NCI-H2227 (cell line): Measurements from ENCODE around the gene MBD1.
"Not testable (repeated sequence)": the region's sequence is repeated elsewhere in the genome, so short reads cannot be mapped to it uniquely, and the experiment has no call there.

Experiments
- DNase-seq: peaks from one replicate; lab custom pipeline; 2025; ENCODE audit not compliant: unreplicated experiment; lab: John Stamatoyannopoulos, UW

Gene MBD1

DNA sequence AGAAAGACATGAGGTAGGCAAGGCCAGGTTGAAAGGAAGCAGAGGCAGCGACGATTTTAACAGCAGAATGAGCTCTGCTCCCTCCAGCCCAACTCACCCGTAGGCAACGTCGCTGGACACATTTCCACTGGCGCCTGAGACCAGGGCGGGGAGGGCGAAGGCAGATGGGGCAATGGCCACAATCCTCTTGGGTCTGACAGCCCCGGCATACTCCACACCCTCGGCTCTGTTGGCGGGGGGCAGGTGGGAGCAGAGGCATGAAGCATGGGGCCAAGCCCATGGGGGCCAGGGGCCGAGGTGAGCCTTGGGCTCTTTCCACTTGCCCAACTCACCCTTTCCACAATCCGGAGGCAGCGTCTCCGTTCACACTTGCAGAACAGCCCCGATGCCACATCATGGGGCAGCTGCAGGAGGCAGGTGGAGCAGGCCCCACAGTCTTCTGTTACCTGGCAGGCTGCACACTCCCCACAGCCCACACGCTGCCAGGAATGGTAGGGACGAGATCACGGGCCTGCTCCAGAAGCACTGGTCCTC, 5.8 kb downstream of the MBD1 start:
- DNase-seq = no peak

DNA sequence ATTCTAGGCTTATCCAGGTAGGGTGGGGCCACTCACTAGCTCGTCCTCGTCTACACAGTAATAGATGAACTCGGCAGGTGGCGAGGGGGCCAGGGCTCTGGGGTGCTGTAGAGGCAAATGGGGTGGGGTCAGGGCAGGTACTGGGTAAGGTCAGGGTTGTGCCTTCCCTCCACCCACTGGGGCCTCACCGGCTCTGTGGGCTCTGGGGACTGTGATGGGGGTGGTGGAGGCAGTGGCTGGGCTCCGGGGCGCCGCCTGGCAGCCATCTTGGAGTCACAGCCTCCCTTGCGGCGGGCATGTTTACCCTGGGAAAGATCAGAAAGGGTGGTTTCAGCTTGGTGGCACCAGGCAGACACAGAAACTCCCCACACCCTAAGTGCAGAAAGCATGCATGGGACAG, 6.4 kb downstream of the MBD1 start:
- no peak for DNase-seq

DNA sequence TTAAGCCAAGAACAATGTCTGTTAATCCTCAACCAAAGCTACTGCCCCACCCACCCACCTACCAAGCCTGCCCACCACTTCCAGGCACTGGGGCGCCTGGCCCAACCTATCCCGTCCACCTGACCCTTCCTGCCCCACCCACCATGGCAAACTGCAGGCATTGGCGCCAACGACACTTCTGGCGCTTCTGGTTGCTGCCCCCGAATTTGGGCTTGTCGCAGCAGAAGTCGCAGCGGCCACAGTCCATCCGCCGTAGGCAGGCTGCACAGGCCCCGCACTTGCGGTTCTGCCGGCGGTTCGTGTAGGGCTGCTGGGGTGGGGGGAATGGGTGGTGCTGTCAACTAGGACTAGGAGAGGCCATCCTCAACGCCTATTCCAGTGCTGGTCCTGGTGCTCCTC, 7.3 kb downstream of the MBD1 start:
- no peak for DNase-seq

DNA sequence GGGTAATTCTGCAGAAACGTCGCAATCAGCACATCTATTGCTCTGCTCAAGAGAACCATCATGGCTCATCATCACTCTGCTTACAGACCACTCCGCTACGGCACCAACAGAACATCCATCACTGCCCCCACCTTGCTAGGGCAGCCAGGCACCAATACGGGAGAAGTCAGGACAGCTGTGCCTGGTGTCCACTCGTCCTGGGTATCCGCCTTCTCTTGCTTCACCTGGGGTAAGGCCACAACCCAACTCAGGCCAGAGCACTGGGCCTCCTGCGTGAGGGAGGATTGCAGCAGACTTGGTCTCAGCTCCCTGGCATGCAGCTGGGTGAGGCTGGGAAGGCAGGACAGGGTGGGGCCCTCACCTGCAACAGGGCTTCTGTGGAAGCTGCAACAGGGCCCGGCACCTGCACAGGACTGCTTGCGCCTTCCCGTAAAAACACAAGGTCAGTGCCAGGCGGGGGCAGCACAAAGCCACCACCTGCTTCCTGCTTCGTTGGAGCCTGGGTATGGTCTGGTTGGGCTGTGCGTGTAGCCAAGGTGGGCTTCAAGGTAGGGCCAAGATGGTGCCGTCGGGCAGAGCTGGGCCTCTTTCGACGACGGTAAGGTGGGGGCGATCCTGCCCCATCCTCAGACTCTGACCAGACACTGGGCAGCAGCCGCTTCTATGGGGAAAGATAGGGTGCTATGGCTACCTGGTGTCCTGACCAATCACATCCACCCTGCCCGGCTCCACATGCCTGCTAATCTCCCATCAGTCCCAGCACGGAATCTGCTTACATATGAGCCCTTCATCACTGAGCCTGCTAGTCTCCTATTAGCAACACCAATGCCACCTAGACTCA, 7.9 kb downstream of the MBD1 start:
- DNase-seq = no peak

DNA sequence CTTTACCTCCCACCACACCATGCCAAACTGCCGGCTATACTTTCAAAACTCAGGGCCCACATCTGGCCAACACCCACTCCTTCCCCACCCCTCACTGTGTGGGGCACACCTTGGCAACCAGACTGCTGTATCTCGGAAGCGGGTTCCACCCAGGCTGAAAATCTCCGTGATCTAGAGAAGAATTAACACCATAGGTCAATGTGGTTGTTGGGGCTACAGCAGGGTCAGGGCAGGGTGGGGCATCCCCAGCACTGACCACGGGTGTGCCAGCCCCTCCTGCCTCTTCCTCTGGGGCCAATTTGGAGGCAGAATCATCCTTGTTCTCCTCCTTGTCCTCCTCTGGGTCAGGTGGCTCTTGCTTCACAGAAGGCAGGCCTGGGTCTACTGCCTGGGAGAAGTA, 8.8 kb downstream of the MBD1 start:
- no peak for DNase-seq

DNA sequence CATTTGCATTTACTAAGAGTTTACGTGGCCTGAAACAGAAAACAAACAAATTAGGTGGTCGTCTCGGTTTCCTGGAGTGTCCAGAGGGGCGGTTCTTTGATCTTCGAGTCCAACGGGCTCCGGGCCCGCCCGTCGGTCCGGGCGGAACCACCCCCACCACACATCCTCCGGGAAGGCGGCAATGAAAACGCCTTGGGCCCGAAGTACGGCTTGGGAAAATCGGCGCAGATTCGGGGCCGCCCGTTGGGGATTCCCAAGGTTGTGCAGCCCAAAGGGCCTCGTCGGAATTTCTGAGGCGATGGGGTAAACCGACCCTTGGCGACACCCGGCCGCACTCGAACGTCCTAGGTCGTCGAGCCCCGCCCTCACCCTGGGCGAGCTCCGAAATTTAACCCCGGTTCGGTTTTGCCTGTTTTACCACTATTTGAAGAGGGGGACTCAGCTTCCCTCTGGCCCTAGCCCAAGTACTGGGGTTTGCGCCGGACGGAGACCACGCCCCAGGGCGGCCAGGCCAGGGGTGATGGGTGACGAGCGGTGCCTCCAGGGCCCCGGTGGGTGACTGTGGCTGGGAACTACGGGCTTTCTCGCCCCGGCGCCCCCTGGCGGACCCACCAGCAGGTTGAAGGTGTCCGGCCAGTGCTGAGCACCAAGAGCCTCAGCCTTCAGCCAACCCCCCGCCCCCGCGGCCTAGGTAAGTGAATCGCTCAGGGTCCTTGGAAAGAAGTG, 13.1 kb downstream of the MBD1 start:
- no peak for DNase-seq

DNA sequence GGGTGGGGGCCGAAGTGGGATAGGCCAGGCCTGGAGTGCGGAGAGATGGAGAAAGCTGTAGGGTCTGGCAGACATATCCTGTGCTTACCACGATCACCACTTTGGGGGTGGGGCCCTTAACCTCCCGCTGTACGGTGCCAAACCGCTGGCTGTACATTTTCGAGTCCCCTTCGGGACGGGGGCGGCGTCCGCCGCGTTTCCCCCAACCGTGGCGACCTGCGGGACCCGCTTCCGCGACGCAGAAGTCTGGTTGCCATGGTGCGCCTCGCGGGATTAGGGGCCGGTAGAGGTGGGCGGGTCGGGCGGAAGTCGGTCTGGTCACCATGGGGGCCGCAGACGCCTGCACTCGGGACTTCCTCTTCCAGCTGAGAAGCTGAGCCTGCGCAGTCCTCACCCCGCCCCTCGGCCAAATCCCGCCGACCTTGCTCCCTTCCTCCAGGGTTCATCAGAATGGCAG, 15.0 kb downstream of the MBD1 start, which contains the start of gene CFAP53:
TSS of gene CFAP53 (minus strand) at position 248 of the 457 bp plus-strand sequence. CDS start at position 157, 91 bp downstream.
- peak; percentile 86 for DNase-seq

DNA sequence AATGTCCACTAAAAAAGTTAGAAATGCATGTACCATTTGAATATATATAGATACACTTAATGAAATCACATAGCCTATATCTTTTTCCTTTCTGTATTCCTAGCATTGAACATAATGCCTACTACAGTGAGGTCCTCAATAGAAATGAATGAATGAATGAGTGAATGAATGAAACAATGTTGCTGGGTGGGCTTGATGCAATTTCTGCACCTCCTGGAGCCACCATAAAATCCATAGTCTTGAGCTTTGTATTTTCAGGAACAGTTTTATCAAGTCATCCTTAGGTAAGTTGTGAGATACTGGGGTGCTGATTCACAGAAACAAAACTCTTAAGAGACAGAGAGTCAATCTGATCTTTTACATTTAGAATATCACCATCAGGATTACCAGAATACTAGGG, 18.3 kb downstream of the MBD1 start:
- no peak for DNase-seq

DNA sequence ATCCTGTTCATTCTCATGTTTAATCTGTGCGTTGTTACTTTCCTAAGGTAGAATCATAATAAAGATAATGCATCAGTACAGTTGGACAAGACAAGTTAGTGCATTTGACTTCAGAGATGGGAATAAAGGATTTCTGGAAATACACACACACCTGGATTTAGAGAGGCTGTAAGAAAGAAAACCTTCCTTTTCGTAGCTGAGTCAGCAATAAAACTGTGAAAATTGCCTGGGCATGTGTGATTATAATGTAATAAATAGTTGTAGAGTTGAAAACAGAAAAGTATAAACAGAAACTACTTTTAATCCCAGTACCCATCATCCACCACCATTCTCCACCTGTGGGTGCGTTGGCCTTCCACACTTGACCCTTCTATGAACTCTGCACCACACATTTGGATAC, 30.4 kb downstream of the MBD1 start:
- DNase-seq = no peak

DNA sequence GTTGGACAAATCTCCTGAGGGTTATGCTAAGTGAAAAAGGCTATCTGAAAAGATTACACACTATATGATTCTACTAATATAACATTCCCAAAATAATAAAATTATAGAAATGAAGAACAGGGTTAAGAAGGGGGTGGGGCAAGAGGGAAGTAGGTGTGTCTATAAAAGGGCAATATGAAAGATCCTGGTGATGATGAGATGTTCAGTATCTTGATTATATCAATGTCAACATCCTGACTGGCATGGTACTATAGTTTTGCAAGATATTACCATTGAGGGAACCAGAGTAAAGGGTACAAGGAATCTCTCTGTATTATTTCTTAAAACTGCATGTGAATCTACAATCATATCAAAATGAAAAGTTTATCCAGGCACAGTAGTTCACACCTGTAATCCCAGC, 31.7 kb downstream of the MBD1 start:
- DNase-seq = no peak

DNA sequence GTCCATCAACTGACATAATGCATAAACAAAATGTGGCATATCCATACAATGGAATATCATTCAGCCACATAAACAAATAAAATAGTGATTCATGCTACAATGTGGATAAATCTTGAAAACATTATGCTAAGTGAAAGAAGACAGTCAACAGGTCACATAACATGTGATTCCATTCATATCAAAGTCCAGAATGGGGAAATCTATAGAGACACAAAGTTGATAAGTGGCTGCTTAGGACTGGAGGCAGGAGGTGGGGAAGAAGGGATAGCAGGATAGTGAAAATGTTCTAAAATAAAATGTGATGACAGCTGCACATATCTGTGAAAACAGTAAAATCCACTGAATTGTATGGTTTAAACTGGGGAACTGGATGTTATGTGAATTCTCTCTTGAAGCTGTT, 33.8 kb downstream of the MBD1 start:
- DNase-seq = no peak

DNA sequence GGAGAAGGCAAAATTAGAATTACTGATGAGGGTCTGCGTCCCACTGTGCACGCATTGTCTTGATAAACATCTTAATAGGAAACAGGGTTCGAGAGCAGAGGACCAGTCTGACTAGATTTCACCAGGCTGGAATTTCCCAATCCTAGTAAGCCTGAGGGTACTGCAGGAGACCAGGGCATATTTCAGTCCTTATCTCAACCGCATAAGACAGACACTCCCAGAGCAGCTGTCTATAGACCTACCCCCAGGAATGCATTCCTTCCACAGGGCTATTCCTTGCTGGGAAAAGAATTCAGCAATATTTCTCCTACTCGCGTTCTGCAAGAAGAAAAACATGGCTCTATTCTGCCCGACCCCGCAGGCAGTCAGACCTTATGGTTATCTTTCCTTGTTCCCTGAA, 39.6 kb downstream of the MBD1 start:
- DNase-seq = not testable (repeated sequence)

DNA sequence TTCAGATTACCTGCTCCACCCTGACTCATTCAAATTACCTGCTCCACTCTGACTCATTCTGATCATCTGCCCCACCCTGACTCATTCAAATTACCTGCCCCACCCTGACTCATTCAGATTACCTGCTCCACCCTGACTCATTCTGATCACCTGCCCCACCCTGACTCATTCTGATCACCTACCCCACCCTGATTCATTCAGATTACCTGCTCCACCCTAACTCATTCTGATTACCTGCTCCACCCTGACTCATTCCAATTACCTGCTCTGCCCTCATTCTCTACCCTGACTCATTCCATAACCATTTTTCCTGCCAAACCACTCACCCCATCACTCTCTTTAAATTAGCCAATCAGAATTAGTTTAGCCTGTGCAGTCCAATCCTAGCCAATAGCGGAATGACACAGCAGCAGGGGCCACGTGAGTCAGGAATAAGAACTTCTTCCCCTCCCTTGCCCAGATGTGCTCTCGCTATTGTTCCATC, 41.2 kb downstream of the MBD1 start:
- no peak for DNase-seq

DNA sequence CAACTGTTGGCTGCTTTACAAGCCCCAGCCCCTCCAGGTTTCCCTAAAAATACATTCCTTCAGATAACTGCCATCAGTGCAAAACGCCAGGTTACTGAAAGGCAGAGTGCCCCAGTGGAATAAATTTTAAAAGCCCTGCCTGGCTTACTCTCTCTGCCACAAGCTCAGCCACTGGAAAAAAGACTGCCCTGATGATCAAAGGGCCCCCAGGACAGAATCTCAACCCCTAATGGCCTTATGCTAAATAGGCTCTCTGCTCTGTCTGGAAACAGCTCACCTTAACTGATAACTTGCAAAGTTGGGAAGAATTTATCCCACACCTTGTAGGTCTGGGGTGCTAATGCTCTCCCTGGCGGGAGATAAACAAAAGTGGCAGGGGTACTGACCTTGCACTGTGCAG, 48.9 kb downstream of the MBD1 start:
- DNase-seq = no peak

DNA sequence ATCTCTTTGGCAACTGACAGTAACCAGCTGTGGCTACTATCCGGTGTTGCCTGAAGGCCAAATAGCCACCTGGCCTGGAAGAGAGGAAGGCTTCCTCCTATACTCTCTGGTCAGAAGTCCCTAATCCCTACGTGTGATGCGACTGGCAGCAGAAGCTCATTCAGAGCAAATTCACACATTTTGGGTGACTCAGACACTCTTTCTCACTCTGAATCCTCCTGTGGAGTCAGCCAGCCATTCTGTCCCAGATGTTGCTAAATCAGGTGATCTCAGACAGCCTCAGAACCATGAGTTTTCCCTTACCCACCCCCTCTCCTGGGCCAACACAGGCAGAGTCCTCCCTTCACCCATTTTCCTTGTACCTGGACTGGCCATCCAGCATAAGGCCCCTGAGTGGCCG, 49.7 kb downstream of the MBD1 start:
- no peak for DNase-seq

DNA sequence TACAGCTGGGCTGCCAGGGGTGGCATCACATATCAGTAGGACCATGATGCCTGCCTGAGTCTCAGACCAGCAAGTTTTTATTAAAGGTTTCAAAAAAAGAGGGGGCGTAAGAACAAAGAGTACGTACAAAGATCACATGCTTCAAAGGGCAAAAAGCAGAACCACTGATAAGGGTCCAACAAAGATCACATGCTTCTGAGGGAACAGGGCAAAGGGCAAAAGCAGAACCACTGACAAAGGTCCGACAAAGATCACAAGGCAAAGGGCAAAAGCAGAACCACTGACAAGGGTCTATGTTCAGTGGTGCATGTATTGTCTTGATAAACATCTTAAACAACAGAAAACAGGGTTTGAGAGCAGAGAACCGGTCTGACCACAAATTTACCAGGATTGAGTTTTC, 61.1 kb downstream of the MBD1 start:
- not testable (repeated sequence) for DNase-seq
